H9 (cell line): ENCODE results near the gene TM9SF1. TPM values are rescaled to one million over a fixed set of nuclear protein-coding genes. Genes with fewer than 3 reads are reported as not detected.

ENCODE experiments used
- DNase-seq: peaks from one replicate; pipeline ENCODE4 v3.0.0-alpha.2; 2017
- H2AFZ ChIP-seq: one replicate; pipeline ENCODE4 v1.6.1; 2013; ENCODE audit warnings: mild to moderate bottlenecking, low read length, control low read depth, moderate library complexity
- H2AK5ac ChIP-seq: 2 replicates; pipeline ENCODE4 v1.6.1; 2013; ENCODE audit warnings: low read length, control low read depth, mixed read lengths; ENCODE audit not compliant: insufficient read length
- H2BK120ac ChIP-seq: one replicate; pipeline ENCODE4 v1.6.1; 2013; ENCODE audit warnings: low read depth, mild to moderate bottlenecking, low read length, control low read depth, inconsistent platforms; ENCODE audit not compliant: poor library complexity, severe bottlenecking
- H2BK12ac ChIP-seq: 2 replicates; pipeline ENCODE4 v1.6.1; 2013; ENCODE audit warnings: low read length, control low read depth, mixed read lengths, low read depth; ENCODE audit not compliant: insufficient read length
- H2BK15ac ChIP-seq: 2 replicates; pipeline ENCODE4 v1.6.1; 2013; ENCODE audit warnings: low read depth, low read length, control low read depth
- H2BK20ac ChIP-seq: one replicate; pipeline ENCODE4 v1.6.1; 2013; ENCODE audit warnings: low read depth, mild to moderate bottlenecking, low read length, control low read depth, inconsistent platforms; ENCODE audit not compliant: poor library complexity, severe bottlenecking
- H2BK5ac ChIP-seq: 2 replicates; pipeline ENCODE4 v1.6.1; 2013; ENCODE audit warnings: low read length, control low read depth, mixed read lengths; ENCODE audit not compliant: insufficient read length
- H3K14ac ChIP-seq: 2 replicates; pipeline ENCODE4 v1.6.1; 2013; ENCODE audit warnings: low read length, control low read depth; ENCODE audit not compliant: insufficient read depth
- H3K18ac ChIP-seq: 2 replicates; pipeline ENCODE4 v1.6.1; 2013; ENCODE audit warnings: low read depth, mild to moderate bottlenecking, mixed read lengths, low read length, control low read depth; ENCODE audit not compliant: insufficient read length
- H3K23ac ChIP-seq: 2 replicates; pipeline ENCODE4 v1.6.1; 2013; ENCODE audit warnings: low read length, control low read depth, mixed read lengths, low read depth; ENCODE audit not compliant: insufficient read length
- H3K23me2 ChIP-seq: 2 replicates; pipeline ENCODE4 v1.6.1; 2013; ENCODE audit warnings: low read depth, mild to moderate bottlenecking, mixed read lengths, low read length, control low read depth; ENCODE audit not compliant: insufficient read length, poor library complexity, severe bottlenecking
- H3K27ac ChIP-seq: 2 replicates; pipeline ENCODE4 v1.5.1; 2013; ENCODE audit warnings: low read length, control low read depth, mixed read lengths, low read depth; ENCODE audit not compliant: insufficient read length
- H3K27me3 ChIP-seq: 2 replicates; pipeline ENCODE4 v1.6.1; 2013; ENCODE audit warnings: low read length, control low read depth, inconsistent platforms; ENCODE audit not compliant: insufficient read depth
- H3K4ac ChIP-seq: 2 replicates; pipeline ENCODE4 v1.6.1; 2013; ENCODE audit warnings: low read depth, mild to moderate bottlenecking, control low read depth, inconsistent platforms, low read length, moderate library complexity
- H3K4me1 ChIP-seq: 2 replicates; pipeline ENCODE4 v1.6.1; 2013; ENCODE audit warnings: low read length, control low read depth, inconsistent platforms; ENCODE audit not compliant: insufficient read depth
- H3K4me2 ChIP-seq: 2 replicates; pipeline ENCODE4 v1.6.1; 2013; ENCODE audit warnings: low read length, control low read depth, mixed read lengths; ENCODE audit not compliant: insufficient read length, insufficient read depth
- H3K56ac ChIP-seq: 2 replicates; pipeline ENCODE4 v1.6.1; 2013; ENCODE audit warnings: low read depth, mild to moderate bottlenecking, mixed read lengths, low read length, control low read depth; ENCODE audit not compliant: insufficient read length
- H3K79me1 ChIP-seq: 2 replicates; pipeline ENCODE4 v1.6.1; 2013; ENCODE audit warnings: low read depth, mild to moderate bottlenecking, moderate library complexity, low read length, control low read depth, inconsistent platforms; ENCODE audit not compliant: insufficient read depth, poor library complexity, severe bottlenecking
- H3K79me2 ChIP-seq: 2 replicates; pipeline ENCODE4 v1.6.1; 2013; ENCODE audit warnings: low read length, control low read depth, inconsistent platforms; ENCODE audit not compliant: insufficient read depth
- H3K9ac ChIP-seq: 2 replicates; pipeline ENCODE4 v1.6.1; 2013; ENCODE audit warnings: low read length, control low read depth, mixed read lengths; ENCODE audit not compliant: insufficient read length; ENCODE audit errors: extremely low read depth
- H3K9me3 ChIP-seq: one replicate; pipeline ENCODE4 v1.6.1; 2013; ENCODE audit warnings: low read depth, low read length, inconsistent platforms; ENCODE audit not compliant: control insufficient read depth
- H3T11ph ChIP-seq: one replicate; pipeline ENCODE4 v1.6.1; 2013; ENCODE audit warnings: mild to moderate bottlenecking, low read length, control low read depth, inconsistent platforms
- H4K20me1 ChIP-seq: one replicate; pipeline ENCODE4 v1.6.1; 2013; ENCODE audit not compliant: control insufficient read depth, insufficient read length, insufficient read depth
- H4K5ac ChIP-seq: 2 replicates; pipeline ENCODE4 v1.6.1; 2013; ENCODE audit warnings: low read depth, mild to moderate bottlenecking, mixed read lengths, low read length, control low read depth; ENCODE audit not compliant: insufficient read length
- H4K8ac ChIP-seq: replicated peaks from 2 replicates; pipeline ENCODE4 v1.6.1; 2013; ENCODE audit warnings: low read length, control low read depth, mixed read lengths, low read depth; ENCODE audit not compliant: insufficient read length
- H4K91ac ChIP-seq: 2 replicates; pipeline ENCODE4 v1.6.1; 2013; ENCODE audit warnings: low read depth, mild to moderate bottlenecking, moderate library complexity, mixed read lengths, low read length, control low read depth; ENCODE audit not compliant: insufficient read length
- H3K27ac Mint-ChIP-seq, 3 experiments: 2 replicates in 2 of 3; 3 replicates in 1 of 3; pipeline ENCODE4 v1.8.0; 2020 to 2021; ENCODE audit warnings: mixed read lengths in 3 of 3, mild to moderate bottlenecking in 1 of 3, moderate library complexity in 1 of 3
- H3K27me3 Mint-ChIP-seq: 2 replicates; pipeline ENCODE4 v1.8.0; 2021; ENCODE audit warnings: low read depth, mild to moderate bottlenecking, moderate library complexity, mixed read lengths
- H3K36me3 Mint-ChIP-seq, 3 experiments: 2 replicates in 2 of 3; 3 replicates in 1 of 3; pipeline ENCODE4 v1.8.0; 2020 to 2021; ENCODE audit warnings: low read depth in 3 of 3, mixed read lengths in 3 of 3; ENCODE audit not compliant: insufficient read depth in 1 of 3
- H3K4me1 Mint-ChIP-seq, 2 experiments: 2 replicates each; pipeline ENCODE4 v1.8.0; 2020; ENCODE audit warnings: mixed read lengths in 2 of 2
- H3K4me3 Mint-ChIP-seq, 2 experiments: 2 replicates in 1 of 2; 3 replicates in 1 of 2; pipeline ENCODE4 v1.8.0; 2020 to 2021; ENCODE audit warnings: mild to moderate bottlenecking in 2 of 2, mixed read lengths in 2 of 2, moderate library complexity in 1 of 2
- H3K9me3 Mint-ChIP-seq, 2 experiments: 2 replicates in 1 of 2; 3 replicates in 1 of 2; pipeline ENCODE4 v1.8.0; 2020; ENCODE audit warnings: mild to moderate bottlenecking in 2 of 2, mixed read lengths in 2 of 2, moderate library complexity in 1 of 2
- CTCF ChIP-seq: fragments of 200-600 bp; sonication (generic); conservative IDR thresholded peaks from 3 replicates; pipeline ENCODE4 v1.8.0; 2021; ENCODE audit warnings: antibody characterized with exemption, mild to moderate bottlenecking
- WGBS: extraction: QIAGEN DNeasy Blood & Tissue Kit; methylation state at CpG from one replicate; pipeline ENCODE4 v1.1.7; 2013; ENCODE audit warnings: missing lambda C conversion rate, low lambda C conversion rate, mixed read lengths; ENCODE audit not compliant: insufficient read length; ENCODE audit errors: extremely low coverage; 5-methylcytosine and 5-hydroxymethylcytosine counted together
- total RNA-seq: library from RNA; stranded (reverse); gene quantifications from 2 replicates; pipeline ENCODE4 v1.2.1, GENCODE V29; 2021

TM9SF1 gene
- total RNA-seq, 1 experiment from 2014 or later, result 31.6 TPM

GRCh38 chr14:24228902-24229301 is 33.7 kb upstream of the TM9SF1 start:
- no peak overlapping the region for H4K91ac ChIP-seq
- no peaks in the 10 kb centered on the region for H3K9me3 ChIP-seq
- H2BK15ac ChIP-seq, result no peak overlapping the region
- no peak overlapping the region for H3K27ac ChIP-seq
- no peak overlapping the region for H2BK12ac ChIP-seq
- no CpG with 5 or more reads among the region's 1 CpG for WGBS
- no peak overlapping the region for H3K14ac ChIP-seq
- H3K4me2 ChIP-seq, result no peak overlapping the region
- H3K79me2 ChIP-seq, result peaks cover 5% of the 10 kb centered on the region; the same call in 1 of the 2 replicates
- H3K18ac ChIP-seq, result no peak overlapping the region
- Mint-ChIP-seq H3K27ac (no peak overlapping the region), H3K4me3 (no peak overlapping the region; a peak in 1 of 5 replicates), H3K27me3 (no peaks in the 10 kb centered on the region), H3K36me3 (peaks cover 7 to 24% (median 18%) of the 10 kb centered on the region in 3 experiments; a peak in 6 of 7 replicates), H3K9me3 (no peaks in the 10 kb centered on the region), H3K4me1 (peaks cover 6 to 16% of the 10 kb centered on the region in 2 experiments)
- no peaks in the 10 kb centered on the region for H3K27me3 ChIP-seq
- no peak overlapping the region for H3K56ac ChIP-seq
- peaks cover 15% of the 10 kb centered on the region for H3K23me2 ChIP-seq
- DNase-seq, result no peak
- H2BK5ac ChIP-seq, result no peak overlapping the region
- no peak overlapping the region for H3T11ph ChIP-seq
- no peak overlapping the region for H2BK20ac ChIP-seq
- 0 out of 2 replicates have a peak, but pooled peaks cover 6% of the 10 kb centered on the region for H3K4me1 ChIP-seq
- no peak overlapping the region for H4K5ac ChIP-seq
- no peak overlapping the region for H2AK5ac ChIP-seq
- H4K20me1 ChIP-seq, result no peaks in the 10 kb centered on the region
- no peak overlapping the region for H3K9ac ChIP-seq
- no peak for TF ChIP-seq CTCF
- peaks cover 11% of the 10 kb centered on the region for H3K79me1 ChIP-seq
- H3K4ac ChIP-seq, result no peak overlapping the region
- H2AFZ ChIP-seq, result no peak overlapping the region
- no peak overlapping the region for H4K8ac ChIP-seq
- no peak overlapping the region for H3K23ac ChIP-seq
- H2BK120ac ChIP-seq, result no peak overlapping the region
